GM12875 (cell line): ENCODE results near the gene DENND1A.
"Not testable (repeated sequence)": the region's sequence is repeated elsewhere in the genome, so short reads cannot be mapped to it uniquely, and the experiment has no call there.

Experiments used
- H3K4me3 ChIP-seq: one replicate; pipeline ENCODE4 v1.5.1; 2011; ENCODE audit warnings: low read depth, low read length, control low read depth
- CTCF ChIP-seq: IDR thresholded peaks from 2 replicates; pipeline ENCODE4 v1.5.1; 2011; ENCODE audit warnings: low read depth, mild to moderate bottlenecking, control low read depth, inconsistent platforms, low read length, moderate library complexity, borderline replicate concordance; ENCODE audit not compliant: insufficient read depth

DENND1A gene

GRCh38 chr9:123739902-123740301, 190.0 kb downstream of the DENND1A start:
- TF ChIP-seq CTCF, result no peak
- no peak overlapping the region for H3K4me3 ChIP-seq

- no peak overlapping the region for H3K4me3 ChIP-seq
- no peak for TF ChIP-seq CTCF
Measured at GRCh38 chr9:123739387-123739786, 190.5 kb downstream of the DENND1A start.

- no peak overlapping the region for H3K4me3 ChIP-seq
- TF ChIP-seq CTCF, result no peak
Measured at GRCh38 chr9:123738648-123739047, 191.3 kb downstream of the DENND1A start.

- no peak for TF ChIP-seq CTCF
- no peak overlapping the region for H3K4me3 ChIP-seq
Measured at GRCh38 chr9:123735376-123735775, 194.6 kb downstream of the DENND1A start.

- not testable (repeated sequence) for H3K4me3 ChIP-seq
Measured at GRCh38 chr9:123728571-123728970, 201.4 kb downstream of the DENND1A start.

- H3K4me3 ChIP-seq, result no peak overlapping the region
- TF ChIP-seq CTCF, result no peak
Measured at GRCh38 chr9:123727332-123727731, 202.6 kb downstream of the DENND1A start.

- no peak overlapping the region for H3K4me3 ChIP-seq
- no peak for TF ChIP-seq CTCF
Measured at GRCh38 chr9:123725389-123725788, 204.5 kb downstream of the DENND1A start.

- H3K4me3 ChIP-seq, result no peak overlapping the region
- TF ChIP-seq CTCF, result no peak
Measured at GRCh38 chr9:123724211-123724796, 205.6 kb downstream of the DENND1A start.
